OCI-LY1 (cell line): ENCODE results near the gene MZB1.

Experiments used
- H2AFZ ChIP-seq: fragments of 200-600 bp; sonication (generic), shearing (Covaris generic); 2 replicates; pipeline ENCODE4 v1.6.0; 2014; ENCODE audit warnings: antibody characterized with exemption, mild to moderate bottlenecking, low read length
- H3F3A ChIP-seq: fragments of 200-600 bp; sonication (generic), shearing (Covaris generic); 2 replicates; pipeline ENCODE4 v1.6.0; 2014; ENCODE audit warnings: mild to moderate bottlenecking, antibody characterized with exemption, low read length, moderate library complexity; ENCODE audit not compliant: insufficient read depth
- H3K27ac ChIP-seq: fragments of 200-600 bp; sonication (generic); 2 replicates; pipeline ENCODE4 v1.5.1; 2014; ENCODE audit warnings: low read length, mixed run types, mild to moderate bottlenecking, low read depth; ENCODE audit not compliant: poor library complexity, severe bottlenecking
- H3K27me3 ChIP-seq: fragments of 200-600 bp; sonication (generic); 2 replicates; pipeline ENCODE4 v1.6.0; 2014; ENCODE audit warnings: antibody characterized with exemption, mild to moderate bottlenecking, low read length, moderate library complexity; ENCODE audit not compliant: insufficient read depth
- H3K36me3 ChIP-seq: fragments of 200-600 bp; sonication (generic); 2 replicates; pipeline ENCODE4 v1.6.1; 2014; ENCODE audit warnings: mild to moderate bottlenecking, antibody characterized with exemption, low read length, moderate library complexity, mixed read lengths; ENCODE audit not compliant: insufficient read depth
- H3K4me1 ChIP-seq: fragments of 200-600 bp; sonication (generic); 2 replicates; pipeline ENCODE4 v1.5.1; 2014; ENCODE audit warnings: mild to moderate bottlenecking, low read length, moderate library complexity; ENCODE audit not compliant: insufficient read depth, severe bottlenecking
- H3K4me2 ChIP-seq: fragments of 200-600 bp; sonication (generic), shearing (Covaris generic); 2 replicates; pipeline ENCODE4 v1.6.1; 2014; ENCODE audit warnings: low read length
- H3K4me3 ChIP-seq: fragments of 200-600 bp; sonication (generic); 2 replicates; pipeline ENCODE4 v1.5.1; 2014; ENCODE audit warnings: low read length, low read depth, mild to moderate bottlenecking, mixed read lengths; ENCODE audit not compliant: poor library complexity, severe bottlenecking
- H3K79me2 ChIP-seq: fragments of 200-600 bp; shearing (Covaris generic); 2 replicates; pipeline ENCODE4 v1.6.1; 2016; ENCODE audit warnings: mixed run types, low read length, mixed read lengths; ENCODE audit not compliant: insufficient read depth
- H3K9ac ChIP-seq: fragments of 200-600 bp; sonication (generic), shearing (Covaris generic); 2 replicates; pipeline ENCODE4 v1.6.1; 2014; ENCODE audit warnings: mild to moderate bottlenecking, low read length, mixed read lengths
- H3K9me2 ChIP-seq: fragments of 200-600 bp; sonication (generic), shearing (Covaris generic); 2 replicates; pipeline ENCODE4 v1.6.1; 2014; ENCODE audit warnings: low read depth, mild to moderate bottlenecking, low read length, mixed read lengths
- H3K9me3 ChIP-seq: fragments of 200-600 bp; shearing (Covaris generic); 2 replicates; pipeline ENCODE4 v1.6.1; 2014; ENCODE audit warnings: low read length, mixed read lengths
- H4K20me1 ChIP-seq: fragments of 200-600 bp; sonication (generic), shearing (Covaris generic); 2 replicates; pipeline ENCODE4 v1.6.0; 2016; ENCODE audit warnings: mild to moderate bottlenecking, low read length; ENCODE audit not compliant: insufficient read depth
- CTCF ChIP-seq: fragments of 200-600 bp; sonication (generic), shearing (Covaris generic); IDR thresholded peaks from 2 replicates; pipeline ENCODE4 v1.5.1; 2017; ENCODE audit warnings: mild to moderate bottlenecking, antibody characterized with exemption, low read length, moderate library complexity, mixed read lengths
- EZH2 ChIP-seq: fragments of 200-600 bp; sonication (generic), shearing (Covaris generic); IDR thresholded peaks from 2 replicates; pipeline ENCODE4 v1.8.0; 2017; ENCODE audit warnings: borderline replicate concordance, mixed run types, mild to moderate bottlenecking, antibody characterized with exemption, low read length, moderate library complexity, mixed read lengths

Gene MZB1

DNA sequence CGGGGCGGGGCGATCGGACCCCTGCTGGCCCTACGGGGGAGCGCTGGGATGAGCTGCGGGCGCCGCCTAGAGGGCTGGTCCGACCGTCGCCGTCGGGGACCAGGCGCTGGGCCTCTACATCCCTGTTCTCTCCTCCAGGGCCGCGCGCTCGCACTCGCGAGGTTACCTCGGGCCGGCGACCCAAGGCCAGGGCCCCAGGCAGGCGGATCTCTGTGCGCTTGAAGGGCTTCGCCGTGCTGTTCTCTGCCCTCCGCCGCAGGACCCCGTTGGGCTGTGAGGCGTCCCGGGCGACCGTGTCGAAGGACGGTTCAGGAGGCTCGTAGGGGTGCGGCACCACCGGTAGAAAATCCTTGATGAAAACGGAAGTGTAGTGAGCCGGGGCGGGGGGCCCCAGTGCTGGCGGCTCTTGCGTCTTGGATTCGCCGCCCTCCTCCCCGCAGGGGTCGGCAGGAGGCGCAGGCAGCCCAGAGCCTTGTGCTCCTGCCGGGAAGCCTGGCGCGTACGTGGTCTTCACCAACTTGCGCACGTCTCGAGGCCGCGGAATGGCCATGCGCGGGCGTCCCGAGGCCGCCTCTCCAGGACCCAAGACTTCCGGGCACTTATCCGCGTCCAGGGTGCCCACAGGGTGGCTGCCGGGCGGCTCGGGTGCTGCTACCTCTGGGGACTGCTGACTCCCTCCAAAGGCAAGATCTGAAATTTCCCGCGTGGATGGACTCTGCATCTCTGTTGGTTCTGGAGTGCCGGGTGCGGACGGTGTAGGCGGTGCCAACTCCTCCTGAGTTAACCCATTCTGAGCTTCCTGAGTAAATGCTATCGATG lies 3.2 kb upstream of the MZB1 start:
- Histone ChIP-seq H3K79me2 (no peaks in the 10 kb centered on the region; the same call in 1 of the 2 replicates), H3K4me2 (peak overlapping the region; percentile 88), H3K9ac (peak overlapping the region; percentile 97), H3K27me3 (no peaks in the 10 kb centered on the region), H3K9me2 (no peaks in the 10 kb centered on the region), H3F3A (no peaks in the 10 kb centered on the region), H3K4me3 (peak overlapping the region; percentile 90), H3K4me1 (peaks cover 71% of the 10 kb centered on the region), H3K36me3 (peaks cover 13% of the 10 kb centered on the region), H4K20me1 (no peaks in the 10 kb centered on the region), H3K9me3 (no peaks in the 10 kb centered on the region), H3K27ac (peak overlapping the region; percentile 98), H2AFZ (no peak overlapping the region)
- TF ChIP-seq EZH2 = no peak
- TF ChIP-seq CTCF = peak; percentile 88

DNA sequence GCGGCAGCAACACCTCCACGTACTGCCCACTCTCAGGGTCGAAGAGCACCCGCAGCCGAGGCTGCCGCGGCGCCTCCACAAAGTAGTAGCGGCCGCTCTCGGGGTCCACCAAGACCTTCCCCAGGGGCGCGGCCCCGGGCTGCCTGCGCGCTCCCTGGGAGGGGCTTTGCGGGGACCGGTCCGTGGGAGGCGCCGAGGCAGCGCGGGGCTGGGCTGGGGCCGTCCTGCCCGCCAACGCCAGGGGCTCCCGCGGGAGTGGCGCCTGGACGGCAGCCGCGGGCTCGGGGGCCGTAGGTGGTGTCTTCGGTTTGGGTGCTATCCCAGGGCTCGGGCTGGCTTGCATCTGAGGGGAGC lies 2.6 kb upstream of the MZB1 start:
- Histone ChIP-seq H3K27me3 (no peaks in the 10 kb centered on the region), H3K4me2 (peak overlapping the region; percentile 88), H3K27ac (peak overlapping the region; percentile 98), H3F3A (no peaks in the 10 kb centered on the region), H4K20me1 (no peaks in the 10 kb centered on the region), H3K36me3 (peaks cover 19% of the 10 kb centered on the region), H2AFZ (no peak overlapping the region), H3K4me3 (peak overlapping the region; percentile 90), H3K4me1 (peaks cover 77% of the 10 kb centered on the region), H3K79me2 (no peaks in the 10 kb centered on the region; the same call in 1 of the 2 replicates), H3K9me3 (no peaks in the 10 kb centered on the region), H3K9me2 (no peaks in the 10 kb centered on the region), H3K9ac (peak overlapping the region; percentile 97)
- no peak for TF ChIP-seq CTCF
- no peak for TF ChIP-seq EZH2

DNA sequence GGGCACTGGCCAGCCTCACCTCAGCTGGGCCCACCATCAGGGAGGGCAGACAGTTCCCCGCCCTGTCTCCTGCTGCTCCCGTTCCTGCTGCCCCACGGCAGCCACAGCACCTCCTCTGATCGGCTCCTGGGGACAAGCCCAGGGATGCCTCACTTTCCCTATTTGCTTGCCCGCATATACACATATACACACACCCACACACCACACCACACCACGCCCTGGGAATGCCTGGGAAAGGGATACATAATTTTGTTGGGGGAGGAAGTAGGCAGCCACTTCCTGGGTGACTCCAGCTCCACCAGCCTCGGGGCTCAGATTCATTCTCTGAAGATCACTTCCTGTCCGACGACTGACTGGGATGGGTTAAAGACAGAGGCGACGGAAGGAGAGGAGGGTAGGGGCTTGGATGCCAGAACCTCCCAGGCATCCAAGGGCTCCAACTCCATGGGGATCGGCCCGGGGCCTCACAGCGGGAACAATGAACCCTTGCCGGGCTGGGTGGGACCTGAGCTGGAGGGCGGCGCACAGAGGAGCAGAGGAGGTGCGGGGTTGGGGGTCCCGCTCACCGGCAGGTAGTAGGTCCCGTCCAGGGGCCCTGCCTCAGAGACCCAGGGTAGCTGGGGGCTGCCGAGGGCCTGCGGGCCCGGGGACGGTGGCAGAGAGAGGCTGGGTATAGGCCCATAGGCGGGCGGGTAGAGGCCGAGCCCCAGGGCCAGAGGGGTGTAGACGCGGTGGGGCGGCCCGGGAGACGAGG lies 2.0 kb upstream of the MZB1 start:
- Histone ChIP-seq H3K4me1 (peaks cover 82% of the 10 kb centered on the region), H3F3A (no peaks in the 10 kb centered on the region), H3K9me2 (no peaks in the 10 kb centered on the region), H2AFZ (no peak overlapping the region), H4K20me1 (no peaks in the 10 kb centered on the region), H3K36me3 (peaks cover 25% of the 10 kb centered on the region), H3K79me2 (no peaks in the 10 kb centered on the region; the same call in 1 of the 2 replicates), H3K4me2 (peak overlapping the region; percentile 88), H3K9me3 (no peaks in the 10 kb centered on the region), H3K27me3 (no peaks in the 10 kb centered on the region), H3K9ac (peak overlapping the region; percentile 97), H3K4me3 (peak overlapping the region; percentile 90), H3K27ac (peak overlapping the region; percentile 98)
- TF ChIP-seq EZH2 (no peak), CTCF (no peak)
